Body of pancreas (tissue), 4 donors: Measurements from ENCODE around the gene MED20.

Experiments used
- CTCF ChIP-seq, 7 experiments: fragments of 450-650 bp in 4 of 7; fragments of 200-600 bp in 3 of 7; sonication (generic) in 3 of 7; IDR thresholded peaks; one replicate each; pipeline ENCODE4 v1.5.1; 2016 to 2019; ENCODE audit warnings: antibody characterized with exemption in 7 of 7
- POLR2A ChIP-seq, 3 donors: fragments of 450-650 bp; IDR thresholded peaks; one replicate each; pipeline ENCODE4 v1.6.1; 2016; ENCODE audit warnings: antibody characterized with exemption in 3 of 3, mild to moderate bottlenecking in 2 of 3

DNA sequence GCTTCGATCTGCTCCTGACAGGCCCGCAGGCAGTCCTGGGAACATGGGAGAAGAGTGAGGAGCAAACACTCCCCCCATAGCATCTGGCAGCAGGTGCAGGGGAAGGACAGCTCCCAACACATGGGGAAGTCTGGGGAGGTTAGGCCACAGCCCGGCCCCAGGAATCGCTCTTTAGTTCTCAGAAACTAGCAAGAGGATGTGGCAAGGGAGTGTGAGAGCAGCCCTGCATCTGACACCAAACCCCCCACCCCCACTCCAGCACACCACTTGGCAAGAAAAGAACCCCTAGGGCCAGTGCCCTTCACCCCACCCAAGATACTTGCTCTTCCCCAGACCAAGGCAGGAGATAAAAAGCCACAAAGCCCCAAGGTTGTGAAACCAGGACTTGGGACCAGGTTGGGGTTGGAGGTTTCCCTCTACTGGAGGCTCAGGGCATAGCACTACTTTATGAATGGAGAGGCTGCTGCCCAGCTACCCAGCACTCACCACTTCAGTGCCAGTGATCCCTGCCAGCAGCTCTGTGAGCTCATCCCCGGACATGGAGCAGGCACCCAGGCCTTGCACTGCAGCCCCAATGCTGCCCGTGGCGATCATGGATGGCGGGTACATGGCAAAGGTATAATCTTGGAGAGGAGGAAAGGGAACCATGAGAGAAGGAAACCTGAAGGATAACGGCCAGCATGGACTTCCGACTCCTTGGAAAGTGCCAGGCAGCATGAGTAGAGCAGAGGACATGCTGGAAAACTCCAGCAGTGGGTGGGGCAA is 15.3 kb upstream of the MED20 start:
- peak; percentile 72 to 85 (median 78) for TF ChIP-seq CTCF (IDR thresholded peaks at IDR 0.05)
- no peak for TF ChIP-seq POLR2A (IDR thresholded peaks at IDR 0.05)
